Epidermal melanocyte (primary cell): ENCODE data around the gene ALDOB.

Source experiments
- DNase-seq: peaks from one replicate; pipeline ENCODE4 v3.0.0; 2011; ENCODE audit warnings: low spot score; ENCODE audit not compliant: insufficient read length

Gene ALDOB

DNA sequence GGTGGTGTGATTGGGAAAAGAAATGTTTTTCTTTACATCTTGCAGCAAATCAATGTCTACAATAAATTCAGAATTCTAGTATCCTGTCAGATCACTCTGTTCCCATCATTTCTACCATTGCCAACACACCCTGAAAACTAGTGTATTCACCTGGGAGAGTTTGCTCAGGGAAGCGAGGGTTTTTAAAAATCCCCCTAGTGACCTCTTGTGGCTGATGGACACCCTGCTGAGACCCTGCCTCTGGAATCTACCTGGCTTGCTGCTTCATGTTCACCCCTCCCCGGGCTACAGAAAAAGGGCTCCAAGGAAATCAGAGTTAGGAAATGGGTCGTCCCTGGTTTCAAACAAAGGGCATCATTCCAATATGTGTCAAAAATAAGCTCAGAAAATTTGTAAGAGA lies 21.4 kb upstream of the ALDOB start:
- no peak for DNase-seq

DNA sequence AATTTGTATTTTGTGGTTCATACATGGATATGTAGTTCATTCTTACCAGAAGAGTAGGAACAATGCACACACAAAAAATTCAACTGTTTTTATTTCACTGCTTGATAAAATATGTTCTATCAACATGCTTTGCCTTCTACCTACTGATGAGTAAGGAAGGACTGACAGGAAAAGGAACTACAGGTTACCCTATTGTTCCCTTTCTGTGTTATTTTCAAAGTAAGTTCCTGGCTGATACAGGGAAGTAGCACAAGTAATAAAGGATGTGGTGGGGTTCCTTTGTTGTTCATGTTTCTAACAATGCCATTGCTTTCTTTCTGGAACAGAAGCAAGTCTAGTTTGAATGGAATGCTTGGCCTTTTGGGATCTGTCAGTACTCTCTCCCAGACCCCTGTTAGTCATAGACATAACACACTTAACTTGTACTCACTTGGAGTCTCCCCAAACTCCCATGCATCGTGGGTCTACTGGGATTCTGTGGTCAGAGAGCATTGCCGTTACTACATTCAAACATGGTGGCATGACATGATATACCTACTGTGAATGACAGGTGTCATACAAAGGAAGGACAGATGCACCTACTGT lies 20.2 kb upstream of the ALDOB start:
- no peak for DNase-seq

DNA sequence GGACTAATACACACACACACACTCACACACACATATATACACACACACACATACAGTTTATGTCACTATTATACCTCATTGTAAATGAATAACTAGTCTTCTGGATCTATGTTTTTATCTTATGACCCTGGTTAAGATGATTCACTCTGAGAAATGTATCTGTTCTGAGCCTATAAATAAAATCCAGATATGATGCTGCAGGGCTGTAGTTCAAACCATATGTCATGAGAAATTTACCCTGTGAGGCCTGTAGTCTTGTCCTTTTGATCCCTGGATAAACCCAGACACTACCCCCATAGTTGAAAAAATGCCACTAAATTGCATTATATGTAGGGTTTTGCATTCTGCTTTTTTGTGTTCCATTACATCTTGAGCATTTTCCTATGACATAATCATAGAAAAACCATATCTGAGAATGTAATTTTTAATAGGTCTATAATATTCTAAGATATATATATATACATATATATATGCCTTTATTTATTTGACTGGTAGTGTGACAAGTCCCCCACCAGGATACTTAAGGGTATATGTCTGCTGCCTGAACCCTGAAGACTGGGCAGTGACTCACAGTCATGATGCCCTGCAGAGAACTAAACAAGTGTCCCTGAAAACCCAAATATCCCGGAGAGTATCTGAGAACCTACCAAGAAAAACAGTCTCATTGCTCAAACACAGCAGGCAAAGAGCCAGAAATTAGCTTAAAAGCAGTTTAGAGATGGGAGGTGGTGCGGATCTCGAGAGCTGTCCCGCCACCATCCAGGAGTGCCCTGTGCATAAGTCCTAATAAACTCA lies 18.4 kb upstream of the ALDOB start:
- no peak for DNase-seq

GRCh38 chr9:101451498-101451897 lies 15.9 kb upstream of the ALDOB start:
- no peak for DNase-seq

DNA sequence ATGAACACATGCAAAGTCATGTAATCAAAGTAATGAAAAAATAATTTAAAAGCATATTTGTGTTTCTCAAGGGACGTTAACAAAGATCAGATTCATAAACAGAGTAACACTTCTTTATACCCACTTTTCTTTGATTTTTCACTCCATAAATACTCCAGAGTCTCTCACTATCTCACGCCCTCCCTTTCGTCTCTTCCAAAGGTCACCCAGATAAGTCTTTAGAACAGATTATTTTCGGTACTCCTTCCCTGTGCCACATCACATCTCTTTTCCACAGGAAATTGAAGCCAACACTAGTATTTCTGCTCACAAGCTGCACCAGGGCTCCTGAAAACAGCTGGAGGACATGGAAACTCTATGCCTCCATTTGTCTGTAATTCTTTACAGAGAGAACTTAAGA lies 15.4 kb upstream of the ALDOB start:
- DNase-seq = no peak

GRCh38 chr9:101449071-101449721 lies 13.6 kb upstream of the ALDOB start:
- peak; percentile 70 for DNase-seq

DNA sequence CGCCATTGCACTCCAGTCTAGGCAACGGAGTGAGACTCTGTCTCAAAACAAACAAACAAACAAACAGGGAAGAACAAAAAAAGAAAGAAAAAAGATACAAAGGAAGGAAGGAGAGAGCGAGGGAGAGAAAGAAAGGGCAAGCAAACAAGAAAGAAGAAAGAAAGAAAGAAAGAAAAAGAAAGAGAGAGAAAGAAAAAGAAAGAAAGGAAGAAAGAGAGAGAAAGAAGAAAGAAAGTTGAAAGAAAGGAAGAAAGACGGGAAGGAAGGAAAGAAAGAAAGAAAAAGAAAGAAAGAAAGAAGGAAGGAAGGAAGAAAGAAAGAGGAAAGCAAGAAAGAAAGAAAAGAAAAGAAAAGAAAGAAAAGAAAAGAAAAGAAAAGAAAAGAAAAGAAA lies 13.1 kb upstream of the ALDOB start:
- no peak for DNase-seq

GRCh38 chr9:101446732-101447131 lies 11.2 kb upstream of the ALDOB start:
- DNase-seq = no peak

GRCh38 chr9:101445353-101446029 lies 9.9 kb upstream of the ALDOB start:
- DNase-seq = no peak

GRCh38 chr9:101443364-101443771 lies 7.8 kb upstream of the ALDOB start:
- no peak for DNase-seq

DNA sequence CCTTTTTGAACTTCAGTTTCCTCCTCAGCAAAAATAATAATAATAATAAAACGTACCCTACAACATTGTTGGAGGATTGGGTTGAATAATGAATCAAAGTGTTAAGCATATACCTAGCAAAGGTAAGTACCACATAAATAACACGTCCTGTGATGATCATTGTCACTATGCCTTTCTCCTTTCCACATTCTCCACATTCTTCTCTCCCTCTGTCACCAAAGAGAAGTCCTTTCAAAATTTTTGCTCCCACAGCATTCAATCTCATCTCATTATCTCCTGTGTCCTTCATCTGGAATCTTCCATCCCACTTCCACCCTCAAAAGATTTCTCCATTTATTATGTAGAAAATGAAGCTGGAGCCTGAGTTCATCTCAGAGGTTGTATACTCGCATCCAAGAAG lies 7.2 kb upstream of the ALDOB start:
- no peak for DNase-seq

- DNase-seq = no peak
Observed at GRCh38 chr9:101442318-101442717, 6.7 kb upstream of the ALDOB start.

GRCh38 chr9:101440714-101441230 lies 5.2 kb upstream of the ALDOB start:
- DNase-seq = no peak

GRCh38 chr9:101438523-101438922 lies 2.9 kb upstream of the ALDOB start:
- no peak for DNase-seq

DNA sequence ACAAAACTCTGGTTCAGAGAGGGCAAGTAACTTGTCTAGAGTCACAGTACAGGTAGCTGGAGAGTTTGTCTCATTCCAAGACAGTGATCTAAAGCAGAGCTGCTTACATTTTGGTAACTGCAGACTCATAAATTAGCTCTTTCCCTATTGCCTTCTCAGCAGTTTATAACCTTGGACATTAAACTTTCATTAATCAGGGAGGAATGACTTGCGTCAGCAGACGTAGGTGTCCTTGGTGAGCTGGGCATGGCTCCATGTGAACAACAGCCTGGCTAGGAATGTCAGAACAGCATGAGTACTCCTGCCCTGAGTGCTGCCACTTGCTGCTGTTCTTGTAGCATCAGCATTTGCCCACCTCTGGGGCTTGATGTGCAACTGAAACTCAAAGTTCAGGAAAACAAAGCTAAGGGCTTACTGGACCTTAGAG lies 2.2 kb upstream of the ALDOB start:
- DNase-seq = no peak

DNA sequence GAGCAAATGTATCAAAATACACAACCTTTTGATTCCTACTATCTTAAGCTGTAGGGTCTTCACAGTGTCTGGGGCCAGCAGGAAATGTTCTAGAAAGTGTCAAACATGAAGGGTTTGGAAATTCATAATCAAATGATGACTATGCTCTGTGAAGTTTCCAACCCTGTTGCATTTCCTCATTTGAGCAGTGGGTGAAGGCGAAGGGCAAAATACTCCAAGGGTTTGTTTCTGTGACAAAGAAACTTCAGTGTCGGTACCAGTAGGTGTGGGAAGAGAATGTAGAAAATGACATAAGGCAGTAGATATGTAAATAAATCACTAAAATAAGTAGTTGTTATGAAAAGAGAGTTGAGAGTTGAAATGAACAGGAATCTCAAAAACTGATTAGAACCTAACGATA lies 576 bp downstream of the ALDOB start:
- DNase-seq = no peak

GRCh38 chr9:101433229-101433628 lies 2.3 kb downstream of the ALDOB start:
- DNase-seq = no peak

DNA sequence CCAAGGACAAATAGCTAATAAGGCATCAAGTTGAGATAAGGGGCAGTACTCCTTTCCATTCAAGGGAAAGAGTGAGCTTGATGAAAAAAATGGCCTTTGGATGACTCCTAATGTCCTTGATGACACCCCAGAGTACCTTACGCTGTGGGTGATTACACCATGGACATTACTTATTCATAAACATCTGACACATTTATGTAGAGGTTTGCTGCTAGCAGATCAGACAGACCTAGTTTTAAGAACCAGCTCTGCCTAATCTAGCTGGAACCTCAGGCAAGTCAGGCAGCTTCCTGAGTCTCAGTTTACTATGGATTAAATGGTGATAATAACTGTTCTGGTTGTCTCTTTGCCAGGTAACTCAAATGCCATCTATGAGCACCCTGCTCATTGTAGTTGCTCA lies 2.8 kb downstream of the ALDOB start:
- no peak for DNase-seq

DNA sequence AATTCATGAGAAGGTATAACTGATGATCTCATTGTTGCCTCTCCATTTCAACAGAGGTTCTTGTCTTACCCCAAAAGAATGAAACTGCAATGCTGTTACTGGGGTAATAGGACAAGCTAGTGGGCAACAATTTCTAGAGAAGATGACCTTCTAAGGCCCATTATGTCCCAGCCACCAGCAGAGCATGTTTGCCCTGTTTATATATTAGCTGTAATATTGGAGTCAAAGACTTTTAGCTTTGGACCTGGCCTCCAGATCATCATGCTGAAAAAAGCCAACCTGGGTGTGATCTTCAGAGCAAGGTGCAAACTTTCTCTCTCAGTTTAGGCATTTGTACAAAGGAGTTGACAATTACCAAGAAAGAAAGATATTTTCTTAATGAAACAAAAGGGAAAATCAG lies 3.4 kb downstream of the ALDOB start:
- no peak for DNase-seq

DNA sequence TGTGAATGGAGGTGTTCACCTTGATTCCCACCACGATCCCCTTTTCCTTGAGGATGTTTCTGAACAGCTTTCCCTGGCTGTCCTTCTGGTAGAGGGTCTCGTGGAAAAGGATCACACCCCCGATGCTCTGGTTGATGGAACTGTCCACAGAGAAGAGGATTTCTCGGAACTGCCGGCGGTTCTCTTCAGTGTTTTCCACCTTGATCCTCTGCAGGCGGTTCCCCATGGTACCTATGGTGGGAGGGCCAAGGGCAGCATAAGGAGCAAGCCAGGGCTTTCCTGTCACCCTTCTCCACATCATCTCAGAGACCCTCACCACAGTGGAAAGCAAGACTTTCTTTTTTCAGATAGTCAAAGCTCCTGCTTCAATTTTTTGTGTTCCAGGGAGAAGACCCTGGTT lies 5.8 kb downstream of the ALDOB start:
- no peak for DNase-seq

- no peak for DNase-seq
Observed at GRCh38 chr9:101428909-101429308, 6.7 kb downstream of the ALDOB start.
